Middle frontal gyrus (tissue), 1 donor: ENCODE results near the gene SULF2.

ENCODE experiments used
- DNase-seq: peaks from one replicate; pipeline ENCODE4 v3.0.0-alpha.2; 2015; ENCODE audit warnings: low spot score; ENCODE audit errors: extremely low spot score

Gene SULF2

GRCh38 chr20:47784599-47785310, 526 bp downstream of the SULF2 start:
- no peak for DNase-seq

GRCh38 chr20:47783828-47784598, 1.3 kb downstream of the SULF2 start:
- no peak for DNase-seq

GRCh38 chr20:47782920-47783552, 2.2 kb downstream of the SULF2 start:
- DNase-seq: no peak

GRCh38 chr20:47782076-47782475, 3.2 kb downstream of the SULF2 start:
- DNase-seq: no peak

- no peak for DNase-seq
Measured at GRCh38 chr20:47781632-47782031, 3.6 kb downstream of the SULF2 start.

- no peak for DNase-seq
Measured at GRCh38 chr20:47780720-47781389, 4.4 kb downstream of the SULF2 start.

GRCh38 chr20:47778398-47779354, 6.6 kb downstream of the SULF2 start:
- no peak for DNase-seq

- DNase-seq: no peak
Measured at GRCh38 chr20:47777220-47777619, 8.1 kb downstream of the SULF2 start.

GRCh38 chr20:47776639-47777038, 8.6 kb downstream of the SULF2 start:
- no peak for DNase-seq

- DNase-seq: no peak
Measured at GRCh38 chr20:47775841-47776240, 9.4 kb downstream of the SULF2 start.

GRCh38 chr20:47775039-47775438, 10.2 kb downstream of the SULF2 start:
- DNase-seq: no peak

GRCh38 chr20:47774131-47774777, 11.0 kb downstream of the SULF2 start:
- no peak for DNase-seq

GRCh38 chr20:47773371-47773786, 11.9 kb downstream of the SULF2 start:
- no peak for DNase-seq

- no peak for DNase-seq
Measured at GRCh38 chr20:47770935-47771334, 14.3 kb downstream of the SULF2 start.

GRCh38 chr20:47768016-47768824, 17.1 kb downstream of the SULF2 start:
- DNase-seq: no peak

GRCh38 chr20:47765691-47766594, 19.3 kb downstream of the SULF2 start:
- no peak for DNase-seq

GRCh38 chr20:47765271-47765670, 20.0 kb downstream of the SULF2 start:
- no peak for DNase-seq

- DNase-seq: no peak
Measured at GRCh38 chr20:47764154-47764733, 21.0 kb downstream of the SULF2 start.
